ENCODE measurements around the gene SCAPER.
"Not testable (repeated sequence)": the region's sequence is repeated elsewhere in the genome, so short reads cannot be mapped to it uniquely, and the experiment has no call there.

Gene SCAPER

DNA sequence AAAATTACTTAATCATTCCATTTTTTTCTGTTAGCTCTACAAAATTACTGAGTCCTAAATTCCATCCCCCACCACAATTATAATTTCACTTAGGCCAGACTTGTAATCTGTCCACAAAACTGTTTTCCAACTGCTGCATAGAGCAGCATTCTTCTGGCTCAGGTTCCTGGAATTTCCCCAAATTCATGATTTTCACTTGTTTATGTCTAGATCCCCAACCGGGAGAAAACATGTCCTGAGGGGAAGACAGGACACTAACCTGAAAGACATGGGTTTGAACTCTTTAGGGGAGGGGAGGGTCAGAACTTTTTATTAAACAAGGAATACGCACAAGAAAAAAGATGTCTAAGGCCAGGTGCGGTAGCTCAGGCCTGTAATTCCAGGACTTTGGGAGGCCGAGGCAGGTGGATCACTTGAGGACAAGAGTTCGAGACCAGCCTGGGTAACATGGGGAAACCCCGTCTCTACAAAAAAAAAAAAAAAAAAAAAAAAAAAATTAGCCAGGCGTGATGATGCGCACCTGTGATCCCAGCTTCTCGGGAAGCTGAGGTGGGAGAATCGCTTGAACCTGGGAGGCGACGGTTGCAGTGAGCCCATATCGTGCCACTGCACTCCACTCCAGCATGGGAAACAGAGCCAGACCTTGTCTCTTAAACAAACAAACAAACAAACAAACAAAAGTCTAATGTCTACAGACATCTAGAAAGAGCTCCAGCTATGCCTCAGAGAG lies 595.4 kb downstream of the SCAPER start:
- no peak for DNase-seq

- no peak for DNase-seq
Measured at GRCh38 chr15:76303909-76304308, 601.2 kb downstream of the SCAPER start.

- no peak for DNase-seq
Measured at GRCh38 chr15:76299786-76300185, 605.4 kb downstream of the SCAPER start.

- DNase-seq, result no peak
Measured at GRCh38 chr15:76298986-76299385, 606.2 kb downstream of the SCAPER start.

GRCh38 chr15:76297951-76298350 lies 607.2 kb downstream of the SCAPER start:
- not testable (repeated sequence) for DNase-seq

All from CD4-positive, alpha-beta T cell treated with Interferon alpha-2 for 1 hour (primary cell).